Upper lobe of left lung (tissue), 6 donors: ENCODE data around the gene AKNAD1. TPM values are rescaled to one million over a fixed set of nuclear protein-coding genes. Genes with fewer than 3 reads are reported as not detected.

ENCODE experiments used
- ATAC-seq, 2 donors: fragments of 200-7000 bp; cut with Tn5 transposase; one replicate each; pipeline ENCODE4 v1.9.1; 2022; ENCODE audit warnings: mild to moderate bottlenecking in 2 of 2, moderate library complexity in 2 of 2; ENCODE audit not compliant: low FRiP score in 2 of 2
- DNase-seq, 2 donors: peaks; one replicate each; pipeline ENCODE4 v3.0.0-alpha.2; 2019 to 2020
- H3K27ac ChIP-seq, 4 donors: fragments of 200-600 bp; sonication (generic); one replicate each; pipeline ENCODE4 v1.5.1; 2016 to 2019
- H3K27me3 ChIP-seq, 4 donors: fragments of 200-600 bp; sonication (generic); one replicate each; pipeline ENCODE4 v1.5.1; 2017 to 2019
- H3K36me3 ChIP-seq, 4 donors: fragments of 200-600 bp; sonication (generic); one replicate each; pipeline ENCODE4 v1.5.1; 2016 to 2019
- H3K4me1 ChIP-seq, 4 donors: fragments of 200-600 bp; sonication (generic); one replicate each; pipeline ENCODE4 v1.5.1; 2018 to 2019
- H3K4me3 ChIP-seq, 4 donors: fragments of 200-600 bp; sonication (generic); one replicate each; pipeline ENCODE4 v1.5.1; 2017 to 2019; ENCODE audit warnings: mild to moderate bottlenecking in 2 of 4, moderate library complexity in 1 of 4
- H3K9me3 ChIP-seq, 4 donors: fragments of 200-600 bp; sonication (generic); one replicate each; pipeline ENCODE4 v1.5.1; 2018 to 2019
- CTCF ChIP-seq, 6 experiments: fragments of 450-650 bp in 4 of 6; fragments of 200-600 bp in 2 of 6; sonication (generic) in 2 of 6; IDR thresholded peaks; one replicate each; pipeline ENCODE4 v1.5.1; 2016 to 2019; ENCODE audit warnings: antibody characterized with exemption in 6 of 6
- EP300 ChIP-seq, 4 donors: sonication (generic); formaldehyde crosslinking; IDR thresholded peaks; one replicate each; pipeline ENCODE4 v1.5.1; 2017; ENCODE audit warnings: antibody characterized with exemption in 4 of 4, control low read depth in 2 of 4
- POLR2A ChIP-seq, 4 donors: fragments of 450-650 bp; IDR thresholded peaks; one replicate each; pipeline ENCODE4 v1.5.1; 2016 to 2017; ENCODE audit warnings: antibody characterized with exemption in 4 of 4, mild to moderate bottlenecking in 2 of 4
- POLR2AphosphoS5 ChIP-seq, 2 donors: sonication (generic); formaldehyde crosslinking; IDR thresholded peaks; one replicate each; pipeline ENCODE4 v1.5.1; 2017; ENCODE audit warnings: antibody characterized with exemption in 2 of 2
- WGBS, 2 donors: methylation state at CpG; one replicate each; pipeline ENCODE4 v1.1.5; 2017 to 2018; 5-methylcytosine and 5-hydroxymethylcytosine counted together
- total RNA-seq, 6 donors: library from RNA; depleted of rRNA in 4 of 6; stranded (reverse); fragments of >200 nt in 4 of 6; gene quantifications; one replicate each; pipeline versions ENCODE4 v1.1.0 to v1.2.1, GENCODE V29; 2016 to 2021
- donor health status: DM: no; HTN: no; CAD: no; lungs with moderate emphysema.
- donor health status: DM: no; HTN: yes; CAD: no; lungs with severe emphysema.

The AKNAD1 gene
- total RNA-seq, 6 donors from 2014 or later = 0.46 to 0.84 TPM; not detected in 4

- WGBS, 2 donors = 95 to 96% methylated on average over 2 of the region's 2 CpGs
- TF ChIP-seq POLR2AphosphoS5 (IDR thresholded peaks at IDR 0.05) = no peak
- TF ChIP-seq POLR2A (IDR thresholded peaks at IDR 0.05) = no peak
- no peak for TF ChIP-seq CTCF (IDR thresholded peaks at IDR 0.05)
- TF ChIP-seq EP300 (IDR thresholded peaks at IDR 0.05) = no peak
- Histone ChIP-seq H3K9me3 (no peaks in the 10 kb centered on the region), H3K4me1 (peaks cover 12 to 14% (median 12%) of the 10 kb centered on the region in 4 donors), H3K36me3 (no peaks in the 10 kb centered on the region), H3K4me3 (no peak overlapping the region), H3K27me3 (no peaks in the 10 kb centered on the region), H3K27ac (no peak overlapping the region)
- ATAC-seq (no peak), DNase-seq (no peak)
Observed at GRCh38 chr1:108886292-108886691, 29.4 kb upstream of the AKNAD1 start.

- no peak overlapping the region for H3K27ac ChIP-seq
- H3K9me3 ChIP-seq = no peaks in the 10 kb centered on the region
- H3K27me3 ChIP-seq = no peaks in the 10 kb centered on the region
- H3K36me3 ChIP-seq = no peaks in the 10 kb centered on the region
- no peak overlapping the region for H3K4me3 ChIP-seq
- ATAC-seq (no peak), DNase-seq (no peak)
- H3K4me1 ChIP-seq = peaks cover 11 to 17% (median 13%) of the 10 kb centered on the region in 4 donors
- TF ChIP-seq POLR2AphosphoS5 (IDR thresholded peaks at IDR 0.05) = no peak
Observed at GRCh38 chr1:108884968-108885367, 28.1 kb upstream of the AKNAD1 start.

- no peak for TF ChIP-seq POLR2AphosphoS5 (IDR thresholded peaks at IDR 0.05)
- TF ChIP-seq POLR2A (IDR thresholded peaks at IDR 0.05) = no peak
- TF ChIP-seq CTCF (IDR thresholded peaks at IDR 0.05) = no peak
- TF ChIP-seq EP300 (IDR thresholded peaks at IDR 0.05) = no peak
- H3K27ac ChIP-seq = no peak overlapping the region
- H3K9me3 ChIP-seq = no peaks in the 10 kb centered on the region
- H3K36me3 ChIP-seq = no peaks in the 10 kb centered on the region
- DNase-seq (no peak), ATAC-seq (no peak)
- H3K4me3 ChIP-seq = no peak overlapping the region
- H3K4me1 ChIP-seq = peaks cover 7 to 11% (median 8%) of the 10 kb centered on the region in 4 donors
- 95 to 98% methylated on average over 2 of the region's 2 CpGs for WGBS, 2 donors
- H3K27me3 ChIP-seq = no peaks in the 10 kb centered on the region
Observed at GRCh38 chr1:108882837-108883236, 25.9 kb upstream of the AKNAD1 start.

GRCh38 chr1:108881369-108881768 lies 24.5 kb upstream of the AKNAD1 start:
- DNase-seq = no peak
- no peak for TF ChIP-seq POLR2A (IDR thresholded peaks at IDR 0.05)
- no peak for TF ChIP-seq EP300 (IDR thresholded peaks at IDR 0.05)
- no peak for TF ChIP-seq CTCF (IDR thresholded peaks at IDR 0.05)
- no peak for TF ChIP-seq POLR2AphosphoS5 (IDR thresholded peaks at IDR 0.05)
- no peaks in the 10 kb centered on the region for H3K36me3 ChIP-seq
- ATAC-seq = peak in 1 of 2 donors; percentile 16
- no peaks in the 10 kb centered on the region for H3K27me3 ChIP-seq
- peaks cover 8 to 13% (median 10%) of the 10 kb centered on the region in 4 donors for H3K4me1 ChIP-seq
- WGBS, 2 donors = 74 to 86% methylated on average over 1 of the region's 1 CpG
- no peak overlapping the region for H3K27ac ChIP-seq
- no peak overlapping the region for H3K4me3 ChIP-seq
- no peaks in the 10 kb centered on the region for H3K9me3 ChIP-seq

- no peak overlapping the region for H3K4me3 ChIP-seq
- ATAC-seq = no peak
- WGBS, 2 donors = 81 to 82% methylated on average over 3 of the region's 3 CpGs
- no peak overlapping the region for H3K27ac ChIP-seq
- H3K36me3 ChIP-seq = no peaks in the 10 kb centered on the region
- no peaks in the 10 kb centered on the region for H3K27me3 ChIP-seq
- no peak for DNase-seq
- no peaks in the 10 kb centered on the region for H3K9me3 ChIP-seq
- TF ChIP-seq POLR2AphosphoS5 (IDR thresholded peaks at IDR 0.05) = no peak
- no peak for TF ChIP-seq CTCF (IDR thresholded peaks at IDR 0.05)
- TF ChIP-seq EP300 (IDR thresholded peaks at IDR 0.05) = no peak
- no peak for TF ChIP-seq POLR2A (IDR thresholded peaks at IDR 0.05)
- H3K4me1 ChIP-seq = peaks cover 8 to 17% (median 14%) of the 10 kb centered on the region in 4 donors
Observed at GRCh38 chr1:108880850-108881249, 24.0 kb upstream of the AKNAD1 start.
